Right ventricle myocardium superior (tissue), 1 donor: Measurements from ENCODE around the gene EIF3L. TPM values are rescaled to one million over a fixed set of nuclear protein-coding genes. Genes with fewer than 3 reads are reported as not detected.

Experiments
- ATAC-seq: fragments of 200-7000 bp; cut with Tn5 transposase; one replicate; pipeline ENCODE4 v1.9.1; 2020; ENCODE audit warnings: mild to moderate bottlenecking; ENCODE audit not compliant: poor library complexity
- DNase-seq: peaks from one replicate; pipeline ENCODE4 v3.0.0-alpha.2; 2020
- intact Hi-C: fragments of 100-400 bp; cut with DNase I; formaldehyde crosslinking; loops from one replicate; pipeline ENCODE4 v1.11.2; 2022
- total RNA-seq: library from RNA; stranded (reverse); fragmentation: NEBNext Ultra II Directional; extraction: Animal tissue kit (Norgen Biotek cat#: 25700); gene quantifications from one replicate; pipeline ENCODE4 v1.2.1, GENCODE V29; 2021
- donor health status: DM: no; HTN: yes; CAD: no; lungs with severe emphysema.

The EIF3L gene
- total RNA-seq, 1 donor from 2014 or later = 326 TPM

- intact Hi-C loops = no loop called here
- peak; percentile 83 for DNase-seq
- ATAC-seq = peak; percentile 93
These were observed 43.5 kb downstream of the EIF3L start for GRCh38 chr22:37892566-37893335.

- intact Hi-C loops = no loop called here
- DNase-seq (no peak), ATAC-seq (peak; percentile 13)
These were observed 44.4 kb downstream of the EIF3L start for GRCh38 chr22:37893583-37893983.

GRCh38 chr22:37894939-37895670, 45.9 kb downstream of the EIF3L start:
- ATAC-seq = no peak
- intact Hi-C loops = no loop called here
- DNase-seq = no peak

GRCh38 chr22:37896181-37896592, 47.0 kb downstream of the EIF3L start:
- intact Hi-C loops = no loop called here
- DNase-seq (no peak), ATAC-seq (no peak)

GRCh38 chr22:37896939-37897338, 47.7 kb downstream of the EIF3L start:
- ATAC-seq = no peak
- intact Hi-C loops = no loop called here
- no peak for DNase-seq

- no peak for DNase-seq
These were observed 48.6 kb downstream of the EIF3L start for GRCh38 chr22:37897807-37898206.

GRCh38 chr22:37898441-37899181, 49.4 kb downstream of the EIF3L start:
- ATAC-seq = no peak
- intact Hi-C loops = no loop called here

More at GRCh38 chr22:37897807-37898206, 48.6 kb downstream of the EIF3L start:
- no peak for ATAC-seq
- intact Hi-C loops = no loop called here

GRCh38 chr22:37904572-37905533, 55.6 kb downstream of the EIF3L start:
- intact Hi-C loops = no loop called here
- DNase-seq (no peak), ATAC-seq (peak; percentile 13)

More at GRCh38 chr22:37898441-37899181, 49.4 kb downstream of the EIF3L start:
- no peak for DNase-seq

- intact Hi-C loops = no loop called here
- ATAC-seq (peak; percentile 94), DNase-seq (peak; percentile 84)
These were observed 56.5 kb downstream of the EIF3L start, which contains the start of gene MICALL1 for GRCh38 chr22:37905534-37906363. Gene MICALL1 (plus strand): TSS chr22:37906297. CDS start chr22:37906423, 126 bp downstream.

GRCh38 chr22:37906364-37907008, 57.3 kb downstream of the EIF3L start:
- no peak for ATAC-seq
- intact Hi-C loops = no loop called here
- peak; percentile 58 for DNase-seq

GRCh38 chr22:37907036-37907954, 58.1 kb downstream of the EIF3L start:
- DNase-seq = no peak
- ATAC-seq = no peak
- intact Hi-C loops = no loop called here

- DNase-seq (no peak), ATAC-seq (no peak)
- intact Hi-C loops = no loop called here
These were observed 60.5 kb downstream of the EIF3L start for GRCh38 chr22:37909766-37910165.

- intact Hi-C loops = no loop called here
- no peak for ATAC-seq
- no peak for DNase-seq
These were observed 61.9 kb downstream of the EIF3L start for GRCh38 chr22:37910890-37911672.

- intact Hi-C loops = no loop called here
- no peak for ATAC-seq
These were observed 62.5 kb downstream of the EIF3L start for GRCh38 chr22:37911697-37912096.

GRCh38 chr22:37912171-37912570, 63.0 kb downstream of the EIF3L start:
- DNase-seq (no peak), ATAC-seq (no peak)
- intact Hi-C loops = no loop called here

More at GRCh38 chr22:37911697-37912096, 62.5 kb downstream of the EIF3L start:
- no peak for DNase-seq
